Panc1 (cell line): ENCODE measurements around the gene KCNQ4. TPM values are rescaled to one million over a fixed set of nuclear protein-coding genes. Genes with fewer than 3 reads are reported as not detected.

Experiments
- ATAC-seq: fragments of 200-7000 bp; cut with Tn5 transposase; 2 replicates; pipeline ENCODE4 v1.9.1; 2020; ENCODE audit warnings: mild to moderate bottlenecking, moderate library complexity
- BruUV-seq: library from RNA; stranded (reverse); fragments of 400-500 nt; replicated peaks from 2 replicates; lab custom pipeline; 2021; lab: Mats Ljungman, UMichigan
- CTCF ChIA-PET: fragments of 300-600 bp; sonication (Branson Sonifier 250); formaldehyde crosslinking; loops from one replicate; lab custom pipeline; 2022; ENCODE audit warnings: antibody characterized with exemption; lab: Charles Lee
- POLR2A ChIA-PET: fragments of 300-600 bp; sonication (Branson Sonifier 250); formaldehyde crosslinking; loops from one replicate; lab custom pipeline; 2022; ENCODE audit warnings: antibody characterized with exemption; lab: Charles Lee
- DNase-seq: peaks from one replicate; pipeline ENCODE4 v3.0.0-alpha.2; 2010; ENCODE audit warnings: low read depth, low spot score
- H3K27ac ChIP-seq: 2 replicates; pipeline ENCODE4 v1.5.1; 2011; ENCODE audit warnings: mild to moderate bottlenecking, low read length, inconsistent platforms
- H3K27me3 ChIP-seq: fragments of 200-500 bp; sonication (Bioruptor generic); 2 replicates; pipeline ENCODE4 v1.6.0; 2014; ENCODE audit warnings: low read length, inconsistent platforms; ENCODE audit not compliant: control insufficient read depth, insufficient read depth
- H3K36me3 ChIP-seq: fragments of 200-500 bp; sonication (Bioruptor generic); 2 replicates; pipeline ENCODE4 v1.5.1; 2014; ENCODE audit warnings: inconsistent platforms, mild to moderate bottlenecking, low read length, moderate library complexity; ENCODE audit not compliant: control insufficient read depth, insufficient read depth
- H3K4me1 ChIP-seq: 2 replicates; pipeline ENCODE4 v1.5.1; 2011; ENCODE audit warnings: inconsistent platforms, mild to moderate bottlenecking, low read length, moderate library complexity; ENCODE audit not compliant: control insufficient read depth, insufficient read depth
- H3K4me3 ChIP-seq, 2 experiments: 2 replicates each; pipeline ENCODE4 v1.5.1; 2011 to 2012; ENCODE audit warnings: low read depth in 2 of 2, low read length in 2 of 2, mild to moderate bottlenecking in 2 of 2, inconsistent platforms in 1 of 2, moderate library complexity in 1 of 2
- H3K9me3 ChIP-seq: fragments of 200-500 bp; sonication (Bioruptor generic); 2 replicates; pipeline ENCODE4 v1.5.1; 2014; ENCODE audit warnings: low read depth, mild to moderate bottlenecking, inconsistent platforms, low read length, moderate library complexity; ENCODE audit not compliant: control insufficient read depth, insufficient read depth
- CTCF ChIP-seq: fragments of 450-650 bp; IDR thresholded peaks from 2 replicates; pipeline ENCODE4 v1.5.1; 2017; ENCODE audit warnings: mild to moderate bottlenecking
- POLR2AphosphoS5 ChIP-seq: IDR thresholded peaks from 2 replicates; pipeline ENCODE4 v1.6.1; 2012; ENCODE audit warnings: mild to moderate bottlenecking, low read depth, low read length, moderate library complexity
- REST ChIP-seq, 2 experiments: IDR thresholded peaks; 2 replicates each; pipeline ENCODE4 v1.6.1; 2011 to 2012; ENCODE audit warnings: low read depth in 2 of 2, control low read depth in 1 of 2, low read length in 1 of 2, mild to moderate bottlenecking in 1 of 2, moderate library complexity in 1 of 2; ENCODE audit not compliant: insufficient read depth in 1 of 2
- SIN3A ChIP-seq: IDR thresholded peaks from 2 replicates; pipeline ENCODE4 v1.6.1; 2012; ENCODE audit warnings: low read depth, mild to moderate bottlenecking, low read length, moderate library complexity, borderline replicate concordance; ENCODE audit not compliant: insufficient read depth
- TCF7L2 ChIP-seq: IDR thresholded peaks from 2 replicates; pipeline ENCODE4 v1.6.1; 2011; ENCODE audit warnings: mild to moderate bottlenecking, low read depth, low read length, inconsistent platforms
- in situ Hi-C: cut with HindIII; loops from 2 replicates; pipeline ENCODE4 v1.10.0; 2016; ENCODE audit warnings: low sequenced_read_pairs, low pct_unique_long_range_greater_than_20kb
- intact Hi-C: fragments of 100-400 bp; cut with micrococcal nuclease; formaldehyde crosslinking; loops from one replicate; pipeline ENCODE4 v1.10.0; 2022; ENCODE audit not compliant: unreplicated experiment
- total RNA-seq: library from RNA; stranded (reverse); gene quantifications from one replicate; pipeline ENCODE4 v1.2.1, GENCODE V29; 2021; ENCODE audit not compliant: unreplicated experiment

Gene KCNQ4
- total RNA-seq, 1 experiment from 2014 or later, result 2.6 TPM

DNA sequence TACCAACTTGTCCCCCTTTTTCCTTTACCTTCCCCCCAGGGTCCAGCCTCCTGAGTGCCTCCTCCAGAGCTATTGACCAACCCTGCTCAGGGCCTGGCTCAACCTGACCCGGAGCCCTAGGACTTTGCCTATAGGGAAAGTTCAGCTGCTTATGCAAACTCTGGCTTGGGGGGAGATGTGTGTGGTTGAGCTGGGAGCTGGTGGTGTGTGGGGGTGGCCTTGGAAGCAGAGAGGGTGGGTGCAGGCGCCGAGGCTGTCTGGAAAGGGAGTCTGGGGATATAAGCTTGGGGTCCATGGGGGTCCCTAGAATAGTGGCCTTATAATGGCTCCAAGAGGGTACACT, 14.1 kb downstream of the KCNQ4 start:
- ChIA-PET POLR2A (no interaction called here), CTCF (no interaction called here)
- in situ Hi-C loops, result no loop called here
- DNase-seq (no peak), ATAC-seq (no peak)
- no peak for TF ChIP-seq REST (IDR thresholded peaks at IDR 0.05; ENCODE audit: insufficient read depth in 1 of 2, low read depth in 2 of 2, low read length in 1 of 2)
- TF ChIP-seq TCF7L2, result no peak
- TF ChIP-seq SIN3A, result no peak
- no peak for TF ChIP-seq CTCF
- no peak for TF ChIP-seq POLR2AphosphoS5
- no peaks in the 10 kb centered on the region for H3K9me3 ChIP-seq
- intact Hi-C loops, result no loop called here
- H3K27ac ChIP-seq, result no peak overlapping the region
- peaks cover 11% of the 10 kb centered on the region for H3K4me1 ChIP-seq
- H3K4me3 ChIP-seq, result no peak overlapping the region
- no TSS peak for BruUV-seq
- no peaks in the 10 kb centered on the region for H3K27me3 ChIP-seq
- H3K36me3 ChIP-seq, result no peaks in the 10 kb centered on the region

- intact Hi-C loops (no loop called here), in situ Hi-C loops (no loop called here)
- ATAC-seq, result no peak
- Histone ChIP-seq H3K27me3 (no peaks in the 10 kb centered on the region), H3K36me3 (no peaks in the 10 kb centered on the region), H3K27ac (no peak overlapping the region), H3K4me3 (no peak overlapping the region), H3K4me1 (peaks cover 13% of the 10 kb centered on the region), H3K9me3 (no peaks in the 10 kb centered on the region)
- ChIA-PET POLR2A (no interaction called here), CTCF (no interaction called here)
- BruUV-seq, result no TSS peak
- DNase-seq, result no peak
- TF ChIP-seq CTCF (no peak), SIN3A (no peak), REST (IDR thresholded peaks at IDR 0.05; ENCODE audit: insufficient read depth in 1 of 2, low read depth in 2 of 2, low read length in 1 of 2) (no peak), TCF7L2 (no peak), POLR2AphosphoS5 (no peak)
Measured at GRCh38 chr1:40798366-40799281, 15.0 kb downstream of the KCNQ4 start.
